Neural progenitor cell (in vitro differentiated cells): ENCODE data around the gene PNPT1.

ENCODE experiments used
- CTCF ChIP-seq: fragments of 200-600 bp; sonication (generic); IDR thresholded peaks from 2 replicates; pipeline ENCODE4 v1.5.1; 2017; ENCODE audit warnings: antibody characterized with exemption, mild to moderate bottlenecking
- EZH2 ChIP-seq: fragments of 200-600 bp; sonication (generic); IDR thresholded peaks from 2 replicates; pipeline ENCODE4 v1.6.1; 2017; ENCODE audit warnings: antibody characterized with exemption, mild to moderate bottlenecking, moderate library complexity
- EZH2phosphoT487 ChIP-seq: fragments of 200-600 bp; sonication (generic); IDR thresholded peaks from 2 replicates; pipeline ENCODE4 v1.6.1; 2017; ENCODE audit warnings: antibody characterized with exemption

DNA sequence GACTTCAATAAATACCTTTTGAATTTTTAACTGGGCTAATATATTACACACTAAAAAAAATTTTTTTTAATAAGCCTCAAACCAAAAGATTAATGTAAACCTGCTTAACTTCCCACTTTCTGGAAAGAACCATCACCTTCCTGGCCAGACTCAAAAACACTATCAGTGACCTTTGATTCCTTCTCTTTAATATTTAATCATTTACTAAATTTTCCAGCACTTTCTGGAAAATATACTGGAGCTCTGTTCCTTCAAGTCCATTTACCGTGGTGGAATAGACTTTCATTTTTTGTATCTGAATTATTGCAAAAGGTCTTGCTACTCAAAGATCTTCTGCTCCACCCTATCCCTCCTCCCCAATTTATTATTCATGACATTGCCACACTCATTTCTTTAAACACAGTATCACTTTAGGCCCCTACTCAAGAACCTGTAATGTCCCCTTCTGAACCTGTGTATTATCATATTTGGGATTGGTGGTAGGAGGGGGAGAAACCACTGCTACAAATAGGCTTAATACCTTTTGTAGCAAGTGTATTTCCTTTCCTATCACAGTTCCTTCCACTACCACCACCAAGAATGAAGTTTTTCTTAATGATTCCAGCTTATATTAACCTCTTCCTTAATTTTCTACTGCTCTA is 83.6 kb downstream of the PNPT1 start:
- TF ChIP-seq EZH2phosphoT487: no peak
- no peak for TF ChIP-seq CTCF
- TF ChIP-seq EZH2: no peak
